ENCODE data around the gene LRRC41. TPM values are rescaled to one million over a fixed set of nuclear protein-coding genes. Genes with fewer than 3 reads are reported as not detected.

The LRRC41 gene
- total and polyA plus RNA-seq, 2 of the 13 experiments (the other 11 are each of a cell fraction or from before 2014, with no cell fraction given), result 48.1 to 53.6 TPM

DNA sequence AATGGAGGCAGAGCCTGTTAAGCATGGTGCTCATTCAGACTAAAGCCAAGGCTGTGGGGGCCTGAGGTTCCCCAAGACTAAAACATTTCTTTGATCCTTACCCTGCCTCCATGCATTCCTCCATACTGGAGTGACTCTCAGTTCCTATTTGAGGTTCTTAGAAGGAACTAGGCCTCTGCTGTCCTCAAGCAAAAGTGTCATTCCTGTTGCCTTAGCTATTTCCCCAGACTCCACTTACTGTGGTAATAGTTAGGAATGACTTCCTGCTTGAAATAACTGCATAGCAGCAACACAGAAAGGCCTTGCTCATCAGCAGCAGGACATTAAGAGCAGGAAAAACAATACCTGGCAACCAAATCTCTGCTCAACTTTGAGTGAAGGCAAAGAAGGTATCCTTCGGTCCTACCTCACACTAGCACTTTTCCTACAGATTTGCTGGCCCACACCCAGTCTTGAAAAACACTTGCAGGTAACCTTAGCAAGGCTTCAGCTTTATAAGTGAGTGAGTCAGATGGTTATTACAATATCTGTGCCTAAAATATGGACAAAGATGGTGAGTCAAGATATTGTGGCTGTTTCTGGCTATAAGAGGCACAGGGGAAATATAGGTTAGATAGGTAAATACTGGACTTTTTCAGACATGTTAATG is 14.8 kb downstream of the LRRC41 start:
- in situ Hi-C loops (cut with HindIII; ENCODE audit: extremely low pct_ligation_motif_present, low pct_unique_long_range_greater_than_20kb), result no loop called here
- Histone ChIP-seq H3K27me3 (ENCODE audit: control insufficient read depth in 1 of 2, insufficient read depth in 2 of 2, low read length in 2 of 2) (no peaks in the 10 kb centered on the region), H3K4me3 (replicated peaks in 1 of 3; ENCODE audit: insufficient read depth in 1 of 3, low read depth in 2 of 3, low read length in 3 of 3) (no peak overlapping the region), H3K27ac (ENCODE audit: extremely low read length, insufficient read depth, low read length) (no peak overlapping the region), H3K4me1 (ENCODE audit: insufficient read depth, low read length) (no peaks in the 10 kb centered on the region), H2AFZ (ENCODE audit: low read length) (no peak overlapping the region), H4K20me1 (ENCODE audit: insufficient read depth, low read length) (no peaks in the 10 kb centered on the region; the same call in 1 of the 2 replicates), H3K9me3 (ENCODE audit: low read length) (no peaks in the 10 kb centered on the region), H3K4me2 (ENCODE audit: low read depth, low read length) (no peak overlapping the region), H3K9ac (ENCODE audit: insufficient read depth, low read depth, low read length) (no peak overlapping the region), H3K79me2 (ENCODE audit: insufficient read depth, low read length) (no peaks in the 10 kb centered on the region), H3K36me3 (replicated peaks in 1 of 2; ENCODE audit: control insufficient read depth in 1 of 2, insufficient read depth in 2 of 2, low read length in 2 of 2) (peaks cover 16 to 38% of the 10 kb centered on the region in 2 experiments)
- no TSS peak for BruUV-seq (replicated peaks)
- POLR2A ChIA-PET, result no interaction called here
- no peak for DNase-seq (ENCODE audit: low spot score)
- CTCF ChIA-PET (ENCODE audit: low intra/inter-chr PET ratio, low total read pairs), result no interaction called here
- intact Hi-C loops (cut with micrococcal nuclease; ENCODE audit: unreplicated experiment), result no loop called here
- no peak for FAIRE-seq
- WGBS (ENCODE audit: low lambda C conversion rate), result 88% methylated on average over 1 of the region's 1 CpG
- no peak for ATAC-seq
- TF ChIP-seq CAMTA2 (CRISPR knock-in tag; IDR thresholded peaks at IDR 0.05; ENCODE audit: borderline replicate concordance), result no peak
- TF ChIP-seq SMARCE1 (IDR thresholded peaks at IDR 0.05; ENCODE audit: borderline replicate concordance), result no peak
- TF ChIP-seq POLR2AphosphoS5 (IDR thresholded peaks at IDR 0.05; ENCODE audit: low read depth, low read length), result 0 out of 2 replicates have a peak, but pooled peaks have one; percentile 2

DNA sequence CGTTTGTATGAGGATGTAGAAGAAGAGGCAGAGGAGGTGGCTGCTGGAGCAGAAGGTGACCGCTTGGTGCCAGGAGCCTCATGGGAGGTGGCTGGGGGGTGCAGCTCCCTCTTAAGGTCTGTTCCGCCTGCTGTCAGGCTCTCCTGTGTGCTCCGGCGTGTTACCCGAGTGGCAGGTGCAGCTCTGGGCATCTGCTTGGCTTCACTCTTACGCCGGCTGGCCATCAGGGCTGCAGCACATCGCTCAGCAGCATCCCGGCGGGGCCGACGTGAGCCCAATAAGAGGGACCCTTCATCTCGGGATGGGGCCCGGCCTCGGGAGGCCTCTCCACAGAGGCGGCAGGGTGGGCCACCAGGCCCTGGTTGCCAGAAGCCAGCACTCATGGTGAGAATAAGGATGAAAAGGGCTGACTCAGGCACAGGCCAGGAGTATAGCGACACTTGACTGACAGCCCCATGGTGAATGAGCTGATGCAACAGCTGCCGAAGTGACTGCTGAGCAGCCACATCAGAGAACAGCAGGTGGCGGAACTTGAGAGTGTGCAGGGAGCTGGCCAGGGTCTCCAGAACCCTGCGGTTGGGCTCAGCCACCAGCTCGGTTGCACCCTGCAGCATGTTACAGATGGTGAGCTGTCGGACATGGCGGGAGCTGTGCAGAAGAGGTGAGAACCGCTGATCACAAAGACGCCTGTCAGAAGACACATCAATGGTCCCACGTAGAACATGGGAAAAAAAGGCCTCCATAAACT is 17.5 kb downstream of the LRRC41 start:
- no peak overlapping the region for H3K9ac ChIP-seq (ENCODE audit: insufficient read depth, low read depth, low read length)
- no peak for DNase-seq (ENCODE audit: low spot score)
- H3K27ac ChIP-seq (ENCODE audit: extremely low read length, insufficient read depth, low read length), result no peak overlapping the region
- FAIRE-seq, result no peak
- ChIA-PET POLR2A (no interaction called here), CTCF (ENCODE audit: low intra/inter-chr PET ratio, low total read pairs) (no interaction called here)
- no peaks in the 10 kb centered on the region for H3K79me2 ChIP-seq (ENCODE audit: insufficient read depth, low read length)
- in situ Hi-C loops (cut with HindIII; ENCODE audit: extremely low pct_ligation_motif_present, low pct_unique_long_range_greater_than_20kb), result no loop called here
- no peaks in the 10 kb centered on the region; the same call in 1 of the 2 replicates for H4K20me1 ChIP-seq (ENCODE audit: insufficient read depth, low read length)
- no peak overlapping the region for H3K4me2 ChIP-seq (ENCODE audit: low read depth, low read length)
- H3K4me1 ChIP-seq (ENCODE audit: insufficient read depth, low read length), result no peaks in the 10 kb centered on the region
- H3K4me3 ChIP-seq (replicated peaks in 1 of 3; ENCODE audit: insufficient read depth in 1 of 3, low read depth in 2 of 3, low read length in 3 of 3), result no peak overlapping the region
- H3K36me3 ChIP-seq (replicated peaks in 1 of 2; ENCODE audit: control insufficient read depth in 1 of 2, insufficient read depth in 2 of 2, low read length in 2 of 2), result peaks cover 19 to 38% of the 10 kb centered on the region in 2 experiments
- intact Hi-C loops (cut with micrococcal nuclease; ENCODE audit: unreplicated experiment), result no loop called here
- no peaks in the 10 kb centered on the region for H3K27me3 ChIP-seq (ENCODE audit: control insufficient read depth in 1 of 2, insufficient read depth in 2 of 2, low read length in 2 of 2)
- no peaks in the 10 kb centered on the region for H3K9me3 ChIP-seq (ENCODE audit: low read length)
- WGBS (ENCODE audit: low lambda C conversion rate), result 95% methylated on average over 21 of the region's 27 CpGs
- no TSS peak for BruUV-seq (replicated peaks)
- no peak overlapping the region for H2AFZ ChIP-seq (ENCODE audit: low read length)
- peak; percentile 44 for ATAC-seq
- TF ChIP-seq, protein P1, sequence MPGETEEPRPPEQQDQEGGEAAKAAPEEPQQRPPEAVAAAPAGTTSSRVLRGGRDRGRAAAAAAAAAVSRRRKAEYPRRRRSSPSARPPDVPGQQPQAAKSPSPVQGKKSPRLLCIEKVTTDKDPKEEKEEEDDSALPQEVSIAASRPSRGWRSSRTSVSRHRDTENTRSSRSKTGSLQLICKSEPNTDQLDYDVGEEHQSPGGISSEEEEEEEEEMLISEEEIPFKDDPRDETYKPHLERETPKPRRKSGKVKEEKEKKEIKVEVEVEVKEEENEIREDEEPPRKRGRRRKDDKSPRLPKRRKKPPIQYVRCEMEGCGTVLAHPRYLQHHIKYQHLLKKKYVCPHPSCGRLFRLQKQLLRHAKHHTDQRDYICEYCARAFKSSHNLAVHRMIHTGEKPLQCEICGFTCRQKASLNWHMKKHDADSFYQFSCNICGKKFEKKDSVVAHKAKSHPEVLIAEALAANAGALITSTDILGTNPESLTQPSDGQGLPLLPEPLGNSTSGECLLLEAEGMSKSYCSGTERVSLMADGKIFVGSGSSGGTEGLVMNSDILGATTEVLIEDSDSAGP (CRISPR knock-in tag; IDR thresholded peaks at IDR 0.05; ENCODE audit: borderline replicate concordance), result no peak
- TF ChIP-seq, protein P2, sequence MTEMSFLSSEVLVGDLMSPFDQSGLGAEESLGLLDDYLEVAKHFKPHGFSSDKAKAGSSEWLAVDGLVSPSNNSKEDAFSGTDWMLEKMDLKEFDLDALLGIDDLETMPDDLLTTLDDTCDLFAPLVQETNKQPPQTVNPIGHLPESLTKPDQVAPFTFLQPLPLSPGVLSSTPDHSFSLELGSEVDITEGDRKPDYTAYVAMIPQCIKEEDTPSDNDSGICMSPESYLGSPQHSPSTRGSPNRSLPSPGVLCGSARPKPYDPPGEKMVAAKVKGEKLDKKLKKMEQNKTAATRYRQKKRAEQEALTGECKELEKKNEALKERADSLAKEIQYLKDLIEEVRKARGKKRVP (CRISPR knock-in tag; IDR thresholded peaks at IDR 0.05), result peak in 1 of 2 experiments; percentile 83; a peak in 2 of 4 replicates
- TF ChIP-seq, protein P3, sequence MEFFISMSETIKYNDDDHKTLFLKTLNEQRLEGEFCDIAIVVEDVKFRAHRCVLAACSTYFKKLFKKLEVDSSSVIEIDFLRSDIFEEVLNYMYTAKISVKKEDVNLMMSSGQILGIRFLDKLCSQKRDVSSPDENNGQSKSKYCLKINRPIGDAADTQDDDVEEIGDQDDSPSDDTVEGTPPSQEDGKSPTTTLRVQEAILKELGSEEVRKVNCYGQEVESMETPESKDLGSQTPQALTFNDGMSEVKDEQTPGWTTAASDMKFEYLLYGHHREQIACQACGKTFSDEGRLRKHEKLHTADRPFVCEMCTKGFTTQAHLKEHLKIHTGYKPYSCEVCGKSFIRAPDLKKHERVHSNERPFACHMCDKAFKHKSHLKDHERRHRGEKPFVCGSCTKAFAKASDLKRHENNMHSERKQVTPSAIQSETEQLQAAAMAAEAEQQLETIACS (CRISPR knock-in tag; IDR thresholded peaks at IDR 0.05), result no peak
- no peak for TF ChIP-seq ZNF296 (CRISPR knock-in tag; conservative IDR thresholded peaks at IDR 0.05)
- no peak for TF ChIP-seq NFE2L2 (IDR thresholded peaks at IDR 0.05; ENCODE audit: low read length)
- TF ChIP-seq, protein P4, sequence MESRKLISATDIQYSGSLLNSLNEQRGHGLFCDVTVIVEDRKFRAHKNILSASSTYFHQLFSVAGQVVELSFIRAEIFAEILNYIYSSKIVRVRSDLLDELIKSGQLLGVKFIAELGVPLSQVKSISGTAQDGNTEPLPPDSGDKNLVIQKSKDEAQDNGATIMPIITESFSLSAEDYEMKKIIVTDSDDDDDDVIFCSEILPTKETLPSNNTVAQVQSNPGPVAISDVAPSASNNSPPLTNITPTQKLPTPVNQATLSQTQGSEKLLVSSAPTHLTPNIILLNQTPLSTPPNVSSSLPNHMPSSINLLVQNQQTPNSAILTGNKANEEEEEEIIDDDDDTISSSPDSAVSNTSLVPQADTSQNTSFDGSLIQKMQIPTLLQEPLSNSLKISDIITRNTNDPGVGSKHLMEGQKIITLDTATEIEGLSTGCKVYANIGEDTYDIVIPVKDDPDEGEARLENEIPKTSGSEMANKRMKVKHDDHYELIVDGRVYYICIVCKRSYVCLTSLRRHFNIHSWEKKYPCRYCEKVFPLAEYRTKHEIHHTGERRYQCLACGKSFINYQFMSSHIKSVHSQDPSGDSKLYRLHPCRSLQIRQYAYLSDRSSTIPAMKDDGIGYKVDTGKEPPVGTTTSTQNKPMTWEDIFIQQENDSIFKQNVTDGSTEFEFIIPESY (CRISPR knock-in tag; IDR thresholded peaks at IDR 0.05), result peak; percentile 33; the same call in 1 of the 2 replicates
